HG02840 (cell line): Measurements from ENCODE around the gene EIF4E3.

Experiments
- ATAC-seq: cut with Tn5 transposase; IDR thresholded peaks from one replicate; pipeline ENCODE4 v1.9.1; 2021; ENCODE audit warnings: mild to moderate bottlenecking, moderate library complexity, moderate number of reproducible peaks; ENCODE audit not compliant: unreplicated experiment, low FRiP score

The EIF4E3 gene

DNA sequence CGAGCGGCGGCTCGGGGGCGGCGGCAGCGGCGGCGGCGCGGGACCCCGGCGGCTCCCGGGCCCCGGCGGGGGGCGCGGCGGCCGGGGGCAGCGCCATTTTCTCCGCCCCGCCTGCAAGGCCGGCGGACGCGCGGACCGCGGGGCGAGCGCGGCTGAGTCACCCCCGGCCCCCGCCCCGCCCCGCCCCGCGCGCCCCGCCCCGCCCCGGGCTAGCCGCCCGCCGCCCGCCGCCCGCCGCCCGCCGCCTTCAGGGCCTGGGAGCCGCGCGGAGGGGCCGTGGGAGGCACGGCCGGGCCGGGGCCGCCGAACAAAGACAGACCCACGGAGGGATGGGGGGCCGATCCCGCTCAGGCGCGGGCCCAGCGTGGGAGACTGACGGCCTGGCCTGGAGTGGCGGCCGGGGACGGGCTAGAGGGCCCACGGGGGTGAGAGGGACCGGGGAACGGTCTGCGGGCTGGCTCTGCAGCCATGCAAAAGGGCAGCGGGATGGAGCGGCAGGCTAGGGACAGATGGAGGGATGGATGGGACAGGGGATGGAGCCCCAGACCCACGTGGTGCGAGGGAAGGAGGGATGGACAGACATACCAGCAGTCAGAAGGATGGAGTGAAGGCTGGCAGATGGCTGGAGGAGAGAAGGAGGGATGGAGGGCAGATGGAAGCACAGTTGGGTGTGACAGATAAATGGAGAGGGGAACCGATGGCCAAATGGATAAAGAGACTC is at the start of gene EIF4E3:
Gene EIF4E3, minus strand, starts transcription at position 132 of the 721 bp plus-strand sequence. Its CDS starts 35 bp downstream, at position 97.
- ATAC-seq, result no peak

DNA sequence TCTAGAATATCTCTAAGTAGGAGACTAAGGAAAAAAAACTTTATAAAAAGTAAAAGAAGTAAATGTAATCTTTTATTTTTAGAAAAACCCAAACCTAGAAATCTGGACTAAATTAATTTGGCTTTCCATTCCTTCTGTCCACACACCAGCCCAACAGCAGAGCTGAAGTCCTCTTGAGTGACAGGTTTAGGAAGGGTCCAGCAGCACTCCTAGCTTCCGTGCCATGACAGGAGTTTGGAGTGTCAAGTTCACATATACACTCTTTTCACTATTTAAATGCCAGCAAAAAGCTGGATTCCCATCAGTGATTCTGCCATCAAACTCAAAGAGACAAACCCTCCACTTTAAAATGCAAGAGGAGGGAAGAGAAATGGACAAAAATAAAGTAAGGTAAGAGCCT is 46.7 kb upstream of the EIF4E3 start:
- ATAC-seq, result no peak

DNA sequence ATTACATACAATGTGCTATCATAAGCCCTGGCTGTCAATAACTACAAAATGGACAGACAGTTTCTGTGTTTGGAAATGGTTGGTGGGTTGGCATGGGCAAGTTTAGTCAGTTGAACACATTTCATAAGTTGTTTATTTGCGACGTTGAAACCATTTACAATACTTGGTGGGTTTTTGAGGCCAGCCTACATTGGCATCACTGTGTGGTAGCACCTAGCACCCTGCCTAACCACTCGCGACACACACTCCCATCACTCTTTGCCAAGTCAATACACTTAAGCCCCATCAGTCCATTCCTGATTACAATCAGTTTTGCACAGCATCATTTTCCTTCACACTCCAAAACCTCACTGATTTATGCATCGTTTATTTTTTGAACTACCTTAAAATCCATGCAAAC is 45.9 kb upstream of the EIF4E3 start:
- ATAC-seq, result no peak

DNA sequence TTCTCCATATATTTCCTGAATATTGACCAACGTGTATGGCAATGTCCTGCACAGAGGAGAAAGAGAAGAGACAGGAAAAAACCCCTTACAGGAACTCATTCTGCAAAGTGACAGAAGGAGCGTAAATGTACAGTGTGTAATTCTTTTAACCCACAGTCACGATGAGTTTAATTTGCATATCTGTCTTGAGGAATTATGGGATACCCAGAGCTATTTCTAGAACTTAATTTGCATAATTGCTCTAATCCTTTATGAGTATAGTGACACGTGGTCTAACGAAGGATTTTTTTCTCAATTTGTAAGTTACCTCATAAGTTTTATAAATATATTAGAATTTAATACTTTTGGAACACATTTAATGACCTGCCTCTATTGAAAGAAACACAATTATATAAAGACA is 38.2 kb upstream of the EIF4E3 start:
- no peak for ATAC-seq

DNA sequence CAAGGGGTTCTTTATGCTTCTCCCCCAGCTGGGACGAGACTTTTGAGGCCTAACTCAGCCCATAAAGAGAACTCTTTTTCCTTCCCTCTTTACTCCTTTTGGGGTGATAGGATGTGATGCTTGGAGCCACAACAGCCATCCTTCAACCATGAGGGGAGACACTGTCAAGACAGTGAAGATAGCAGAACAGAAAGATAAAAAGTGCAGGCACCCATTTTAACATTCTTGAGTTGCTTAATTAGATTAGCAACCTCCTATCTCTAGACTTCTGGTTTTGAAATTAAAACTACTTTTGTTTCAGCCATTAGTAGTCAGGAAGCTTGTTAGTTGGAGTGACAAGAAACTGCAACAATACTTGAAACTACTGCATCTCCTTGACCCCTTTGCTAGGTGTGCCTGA is 34.9 kb upstream of the EIF4E3 start:
- no peak for ATAC-seq

DNA sequence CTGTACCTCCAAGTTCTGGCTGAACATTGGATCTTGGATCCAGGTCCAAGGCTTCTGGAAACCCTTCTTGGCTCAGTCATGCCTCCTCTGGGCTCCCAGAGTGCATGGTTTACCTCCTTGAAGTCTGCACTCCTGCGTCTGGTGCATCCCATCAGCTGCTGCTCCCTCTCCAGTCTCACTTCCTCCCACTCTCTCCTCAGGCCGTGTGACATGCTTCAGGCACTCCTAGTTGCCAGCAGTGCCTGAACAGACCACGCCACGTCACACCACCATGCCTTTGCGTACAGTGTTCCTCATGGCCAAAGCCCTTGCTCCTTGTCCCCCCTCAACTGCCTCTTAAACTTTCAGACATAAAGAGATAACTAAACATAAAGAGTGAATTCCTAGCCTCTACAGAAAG is 34.2 kb upstream of the EIF4E3 start:
- ATAC-seq, result no peak

DNA sequence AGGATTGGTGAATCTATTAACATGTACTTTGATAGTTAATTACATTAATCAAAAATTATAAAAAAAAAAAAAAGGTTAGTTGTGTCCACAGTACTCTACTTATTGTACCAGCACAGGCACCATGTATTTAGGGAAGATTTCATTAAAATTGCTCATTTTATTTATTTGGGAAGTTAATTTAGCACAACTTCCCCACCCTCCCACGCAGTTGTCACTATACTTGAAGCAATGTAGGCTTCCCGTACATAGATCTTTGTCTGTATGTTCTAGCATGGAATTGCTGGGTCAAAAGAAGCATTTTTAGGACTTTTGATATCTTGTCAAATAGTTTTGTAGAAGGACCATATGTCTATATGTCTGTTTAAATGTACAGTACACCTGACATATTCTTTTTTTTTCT is 32.9 kb upstream of the EIF4E3 start:
- no peak for ATAC-seq

DNA sequence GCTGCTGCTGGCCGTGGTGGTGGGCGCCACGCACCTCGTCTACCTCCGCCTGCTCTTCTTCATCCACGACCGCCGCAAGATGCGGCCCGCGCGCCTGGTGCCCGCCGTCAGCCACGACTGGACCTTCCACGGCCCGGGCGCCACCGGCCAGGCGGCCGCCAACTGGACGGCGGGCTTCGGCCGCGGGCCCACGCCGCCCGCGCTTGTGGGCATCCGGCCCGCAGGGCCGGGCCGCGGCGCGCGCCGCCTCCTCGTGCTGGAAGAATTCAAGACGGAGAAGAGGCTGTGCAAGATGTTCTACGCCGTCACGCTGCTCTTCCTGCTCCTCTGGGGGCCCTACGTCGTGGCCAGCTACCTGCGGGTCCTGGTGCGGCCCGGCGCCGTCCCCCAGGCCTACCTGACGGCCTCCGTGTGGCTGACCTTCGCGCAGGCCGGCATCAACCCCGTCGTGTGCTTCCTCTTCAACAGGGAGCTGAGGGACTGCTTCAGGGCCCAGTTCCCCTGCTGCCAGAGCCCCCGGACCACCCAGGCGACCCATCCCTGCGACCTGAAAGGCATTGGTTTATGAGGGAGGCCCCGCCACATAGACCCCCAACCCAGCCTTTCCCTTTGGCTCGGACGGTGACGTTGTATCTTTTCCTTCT is 29.5 kb upstream of the EIF4E3 start:
- no peak for ATAC-seq

DNA sequence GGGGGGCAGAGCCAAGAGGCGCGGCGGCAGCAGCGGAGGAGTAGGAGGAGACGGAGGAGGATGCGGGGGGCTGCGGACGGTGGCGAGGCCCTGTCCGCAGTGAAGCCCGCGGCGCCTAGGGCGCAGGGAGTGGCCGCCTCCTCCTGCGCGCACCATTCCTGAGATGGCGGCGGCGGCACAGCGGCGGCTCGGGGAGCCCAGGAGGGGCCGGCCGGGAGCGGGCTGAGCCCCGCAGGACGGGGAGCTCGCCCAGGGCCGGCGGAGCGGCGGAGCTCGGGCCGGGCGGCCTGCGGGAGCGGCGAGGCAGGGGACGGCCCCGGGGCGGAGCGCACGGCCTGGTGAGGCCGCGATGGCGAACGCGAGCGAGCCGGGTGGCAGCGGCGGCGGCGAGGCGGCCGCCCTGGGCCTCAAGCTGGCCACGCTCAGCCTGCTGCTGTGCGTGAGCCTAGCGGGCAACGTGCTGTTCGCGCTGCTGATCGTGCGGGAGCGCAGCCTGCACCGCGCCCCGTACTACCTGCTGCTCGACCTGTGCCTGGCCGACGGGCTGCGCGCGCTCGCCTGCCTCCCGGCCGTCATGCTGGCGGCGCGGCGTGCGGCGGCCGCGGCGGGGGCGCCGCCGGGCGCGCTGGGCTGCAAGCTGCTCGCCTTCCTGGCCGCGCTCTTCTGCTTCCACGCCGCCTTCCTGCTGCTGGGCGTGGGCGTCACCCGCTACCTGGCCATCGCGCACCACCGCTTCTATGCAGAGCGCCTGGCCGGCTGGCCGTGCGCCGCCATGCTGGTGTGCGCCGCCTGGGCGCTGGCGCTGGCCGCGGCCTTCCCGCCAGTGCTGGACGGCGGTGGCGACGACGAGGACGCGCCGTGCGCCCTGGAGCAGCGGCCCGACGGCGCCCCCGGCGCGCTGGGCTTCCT is 28.8 kb upstream of the EIF4E3 start, which contains the start of gene GPR27:
Gene GPR27, plus strand, starts transcription at position 155 of the 909 bp plus-strand sequence. Its CDS starts 195 bp downstream, at position 350.
- no peak for ATAC-seq

DNA sequence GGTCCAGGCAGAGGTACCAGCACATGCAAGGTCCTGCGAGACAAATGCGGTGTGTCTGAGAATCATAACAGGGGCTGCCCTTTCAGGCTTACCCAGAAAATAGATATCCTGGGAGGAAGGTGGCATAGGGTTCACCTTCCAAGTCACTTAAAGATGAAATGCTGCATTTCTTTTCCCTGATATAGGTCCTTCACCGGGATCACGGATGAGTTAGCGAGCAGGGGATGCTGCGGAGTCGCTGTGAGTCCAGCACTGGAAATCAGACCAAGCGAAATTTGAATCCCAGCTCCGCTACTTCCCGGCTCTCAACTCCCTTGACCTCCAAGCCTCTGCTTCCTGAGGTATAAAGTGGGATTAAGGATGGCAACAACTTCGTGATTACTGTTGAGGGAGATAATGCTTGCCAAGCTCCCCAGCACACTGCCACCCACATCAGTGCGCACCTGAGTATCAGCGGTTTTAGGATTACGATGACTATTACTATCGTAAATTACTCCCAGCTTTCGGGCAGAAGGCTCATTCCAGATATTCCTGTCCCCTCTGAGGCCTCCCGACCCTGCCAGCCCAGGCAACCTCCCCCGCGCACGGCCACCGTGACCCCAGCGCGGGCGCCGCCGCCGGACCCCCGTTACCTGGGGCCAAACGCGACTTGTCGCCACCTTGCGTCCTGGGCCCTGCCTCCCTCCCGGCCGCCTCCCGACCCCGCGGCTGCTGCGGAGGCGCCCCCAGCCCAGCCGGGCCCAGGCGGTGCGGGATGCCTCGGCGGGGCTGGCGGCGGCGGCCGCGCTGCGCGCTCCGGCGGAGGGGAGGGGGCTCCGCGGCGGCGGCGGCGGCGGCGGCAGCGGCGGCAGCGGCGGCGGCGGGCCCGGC is 27.9 kb upstream of the EIF4E3 start:
- ATAC-seq, result no peak

DNA sequence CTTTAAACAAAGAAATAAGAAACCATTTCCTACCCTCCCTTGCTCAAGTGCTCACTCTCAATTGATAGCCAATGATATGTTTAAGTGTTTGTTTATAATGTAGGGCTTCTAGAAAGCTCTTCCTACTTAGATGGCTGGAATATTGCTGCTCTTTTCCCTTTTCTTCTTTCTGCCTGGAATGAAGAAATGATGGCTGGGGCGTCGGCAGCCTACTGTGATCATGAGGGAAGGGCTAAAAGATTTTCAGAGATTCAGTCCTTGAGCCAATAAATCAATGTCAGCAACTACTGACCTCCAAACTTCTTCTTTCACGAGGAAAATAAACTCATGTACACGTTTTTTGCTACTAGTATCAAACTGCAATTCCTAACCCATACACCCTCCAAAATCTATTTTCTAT is 26.4 kb upstream of the EIF4E3 start:
- ATAC-seq, result no peak

DNA sequence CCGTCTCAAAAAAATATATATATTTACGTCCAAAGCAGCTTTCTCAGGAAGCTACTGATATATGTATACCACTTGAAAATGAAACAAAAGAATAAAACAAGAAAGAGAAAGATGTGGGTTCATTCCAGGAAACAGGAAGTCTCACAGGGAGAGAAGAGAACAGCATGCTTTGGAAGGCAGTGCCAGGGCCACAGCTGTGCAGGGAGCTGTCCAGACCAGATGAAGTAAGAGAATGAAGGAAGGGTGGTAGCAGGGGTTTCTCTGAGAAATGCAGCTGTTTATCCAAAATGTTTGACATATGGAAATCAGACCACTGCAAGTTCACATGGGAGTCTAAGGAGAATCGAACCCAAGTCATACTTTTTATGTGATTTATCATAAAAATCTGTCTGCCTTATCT is 19.5 kb upstream of the EIF4E3 start:
- ATAC-seq, result no peak

DNA sequence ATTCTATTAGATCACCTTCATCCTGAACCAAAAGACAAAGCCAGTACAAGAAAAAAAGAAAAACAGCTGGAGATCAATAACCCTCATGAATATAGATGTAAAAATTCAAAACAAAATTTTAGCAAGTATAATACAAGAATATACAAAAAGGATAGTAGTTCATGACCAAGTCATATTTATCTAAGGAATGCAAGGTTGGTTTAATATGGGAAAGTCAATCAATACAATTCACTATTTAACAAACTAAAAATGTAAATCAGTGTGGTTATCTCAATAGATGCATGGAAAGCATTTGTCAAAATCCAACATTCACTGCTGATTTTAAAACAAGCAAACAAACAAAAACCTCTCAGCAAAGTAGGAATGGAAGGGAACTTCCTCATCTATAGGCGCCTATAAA is 17.4 kb upstream of the EIF4E3 start:
- ATAC-seq, result no peak

DNA sequence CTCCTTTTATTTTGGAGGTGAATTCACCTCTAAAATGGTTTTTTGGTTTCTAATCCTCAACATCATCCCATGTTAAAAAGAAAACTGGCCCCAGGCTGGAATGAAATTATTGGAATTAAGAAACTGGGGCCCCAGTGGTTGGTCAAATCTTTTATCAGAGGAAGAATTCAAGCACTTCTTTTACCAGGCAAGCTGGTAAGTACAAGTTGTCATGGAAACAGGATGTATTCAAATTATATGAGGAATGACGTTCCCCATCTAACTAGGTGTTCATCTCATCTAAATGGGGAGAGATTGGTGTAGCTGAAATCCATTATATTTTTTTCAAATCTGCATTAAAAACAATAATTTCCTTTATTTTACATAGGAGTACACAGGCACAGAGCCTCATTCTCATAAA is 9.7 kb upstream of the EIF4E3 start:
- ATAC-seq, result no peak

DNA sequence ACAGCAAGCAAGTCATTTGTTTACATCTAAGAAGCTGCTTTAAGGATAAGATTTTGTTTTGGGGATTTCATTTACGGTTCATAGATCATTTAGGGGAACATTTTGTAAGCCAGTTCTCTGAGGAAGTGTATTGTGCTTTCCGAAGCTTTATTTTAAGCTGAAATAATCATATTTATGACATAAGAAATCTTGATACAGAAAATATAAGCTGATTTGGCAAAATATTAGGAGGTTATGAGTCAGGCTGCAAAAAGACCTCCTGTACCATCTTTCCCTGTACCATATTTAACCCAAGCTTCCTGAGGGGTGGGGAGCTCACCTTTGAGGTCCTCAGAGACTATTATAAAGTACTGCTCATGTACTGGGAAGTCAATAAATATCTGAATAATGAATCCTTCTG is 8.1 kb upstream of the EIF4E3 start:
- no peak for ATAC-seq

DNA sequence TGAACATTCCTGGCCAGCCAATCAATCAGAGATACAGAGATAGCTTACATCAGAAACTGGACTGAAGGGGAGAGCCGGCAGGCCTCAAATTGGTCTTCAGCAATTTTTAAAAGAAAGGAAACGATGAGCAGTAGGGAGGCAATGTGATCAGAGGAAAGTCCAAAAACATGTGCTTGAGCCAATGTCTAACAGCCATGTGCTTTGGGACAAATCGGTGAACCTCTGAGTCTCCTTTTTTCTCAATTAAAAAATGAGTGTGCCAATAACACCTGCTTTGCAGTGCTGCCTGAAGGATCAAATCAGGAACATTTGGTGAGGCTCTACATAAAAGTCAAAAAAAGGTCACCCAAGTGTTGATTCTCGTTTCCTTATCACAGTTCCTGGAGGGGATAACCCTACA is 7.4 kb upstream of the EIF4E3 start:
- no peak for ATAC-seq

DNA sequence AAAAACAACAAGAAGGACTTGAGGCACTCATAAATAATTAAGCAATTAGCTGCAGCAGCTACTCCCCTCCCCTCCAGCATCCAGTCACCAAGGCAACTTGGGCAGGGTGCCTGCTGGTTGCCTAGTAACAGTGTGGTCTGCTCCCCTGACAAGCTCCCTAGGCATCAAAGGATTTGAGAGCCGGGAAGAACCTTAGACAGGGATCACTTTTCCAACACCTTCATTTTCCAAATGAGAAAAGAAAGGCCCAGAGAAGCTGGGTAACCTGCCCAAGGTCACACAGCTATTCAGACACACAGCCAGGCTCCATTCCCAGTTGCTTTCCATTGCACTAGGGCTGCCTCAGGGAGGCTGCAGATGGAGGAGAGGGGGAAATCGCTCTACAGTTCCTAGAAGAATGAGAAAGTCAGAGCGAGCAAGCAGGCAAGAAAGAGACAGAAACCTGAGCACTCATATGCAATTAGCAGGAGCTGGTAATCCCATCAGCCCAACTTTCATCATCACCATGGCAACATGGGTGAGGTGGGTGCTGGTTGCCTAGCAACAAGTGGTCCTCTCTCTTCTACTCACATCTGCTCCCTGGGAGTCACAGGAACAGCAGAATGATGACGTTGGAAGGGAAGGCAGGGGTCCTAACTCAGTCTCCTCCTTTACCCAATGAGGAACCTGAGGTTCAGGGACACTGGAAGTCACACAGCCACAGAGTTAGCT is 3.6 kb upstream of the EIF4E3 start:
- ATAC-seq, result no peak

DNA sequence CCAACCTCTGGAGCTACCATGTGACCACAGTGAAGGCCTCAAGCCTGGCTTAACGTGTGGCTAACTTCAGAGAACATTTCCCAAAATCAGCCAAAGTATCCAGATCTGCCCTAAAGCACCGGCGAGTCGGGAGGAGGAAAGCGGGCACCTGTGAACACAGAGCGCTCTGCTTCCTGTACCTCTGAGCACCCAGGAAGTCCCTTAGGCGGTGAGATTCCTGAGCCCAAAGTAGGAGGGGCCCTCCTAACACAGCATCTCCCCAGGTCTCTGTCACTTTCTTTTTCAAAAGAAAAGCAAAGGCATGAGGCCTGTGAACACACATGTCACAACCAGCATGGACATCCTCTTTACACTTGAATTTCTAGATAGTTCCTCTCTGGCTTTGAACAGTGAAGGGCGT is 944 bp upstream of the EIF4E3 start:
- ATAC-seq, result no peak

DNA sequence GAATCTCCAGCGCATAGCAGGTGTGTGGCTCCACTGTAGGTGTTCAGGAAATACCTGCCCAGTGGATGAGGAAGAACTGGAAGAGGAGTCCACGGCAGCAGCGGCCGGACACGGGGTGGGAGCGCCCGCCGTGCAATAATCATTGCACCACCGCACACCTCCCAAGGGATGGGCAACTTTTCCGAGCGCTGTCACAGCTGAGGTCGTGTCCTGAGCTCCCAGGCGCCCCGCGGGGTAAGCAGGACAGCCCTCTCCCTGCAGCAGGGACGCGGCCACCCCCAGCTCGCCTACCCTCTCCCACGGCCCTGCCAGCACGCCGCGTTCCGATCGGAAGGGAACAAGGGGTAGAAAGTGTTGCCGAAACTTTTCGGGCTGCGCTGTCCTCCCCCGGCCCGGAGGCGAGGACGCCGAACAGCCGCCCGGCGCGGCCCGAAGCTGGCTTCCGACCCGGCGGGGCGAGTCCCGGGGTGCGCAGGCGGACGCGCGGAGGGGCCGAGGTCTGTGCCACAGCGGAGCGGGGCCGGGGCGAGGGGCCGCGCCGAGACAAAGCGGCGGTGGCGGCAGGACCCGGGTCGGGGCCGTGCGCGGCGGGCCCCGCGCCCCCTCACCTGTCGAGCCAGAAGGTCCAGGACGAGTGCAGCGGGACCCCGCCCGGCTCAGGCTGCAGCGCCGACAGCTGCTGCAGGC is 475 bp downstream of the EIF4E3 start:
- no peak for ATAC-seq
